ENCODE data around the gene ENAM.

Gene ENAM, protein sequence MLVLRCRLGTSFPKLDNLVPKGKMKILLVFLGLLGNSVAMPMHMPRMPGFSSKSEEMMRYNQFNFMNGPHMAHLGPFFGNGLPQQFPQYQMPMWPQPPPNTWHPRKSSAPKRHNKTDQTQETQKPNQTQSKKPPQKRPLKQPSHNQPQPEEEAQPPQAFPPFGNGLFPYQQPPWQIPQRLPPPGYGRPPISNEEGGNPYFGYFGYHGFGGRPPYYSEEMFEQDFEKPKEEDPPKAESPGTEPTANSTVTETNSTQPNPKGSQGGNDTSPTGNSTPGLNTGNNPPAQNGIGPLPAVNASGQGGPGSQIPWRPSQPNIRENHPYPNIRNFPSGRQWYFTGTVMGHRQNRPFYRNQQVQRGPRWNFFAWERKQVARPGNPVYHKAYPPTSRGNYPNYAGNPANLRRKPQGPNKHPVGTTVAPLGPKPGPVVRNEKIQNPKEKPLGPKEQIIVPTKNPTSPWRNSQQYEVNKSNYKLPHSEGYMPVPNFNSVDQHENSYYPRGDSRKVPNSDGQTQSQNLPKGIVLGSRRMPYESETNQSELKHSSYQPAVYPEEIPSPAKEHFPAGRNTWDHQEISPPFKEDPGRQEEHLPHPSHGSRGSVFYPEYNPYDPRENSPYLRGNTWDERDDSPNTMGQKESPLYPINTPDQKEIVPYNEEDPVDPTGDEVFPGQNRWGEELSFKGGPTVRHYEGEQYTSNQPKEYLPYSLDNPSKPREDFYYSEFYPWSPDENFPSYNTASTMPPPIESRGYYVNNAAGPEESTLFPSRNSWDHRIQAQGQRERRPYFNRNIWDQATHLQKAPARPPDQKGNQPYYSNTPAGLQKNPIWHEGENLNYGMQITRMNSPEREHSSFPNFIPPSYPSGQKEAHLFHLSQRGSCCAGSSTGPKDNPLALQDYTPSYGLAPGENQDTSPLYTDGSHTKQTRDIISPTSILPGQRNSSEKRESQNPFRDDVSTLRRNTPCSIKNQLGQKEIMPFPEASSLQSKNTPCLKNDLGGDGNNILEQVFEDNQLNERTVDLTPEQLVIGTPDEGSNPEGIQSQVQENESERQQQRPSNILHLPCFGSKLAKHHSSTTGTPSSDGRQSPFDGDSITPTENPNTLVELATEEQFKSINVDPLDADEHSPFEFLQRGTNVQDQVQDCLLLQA

DNA sequence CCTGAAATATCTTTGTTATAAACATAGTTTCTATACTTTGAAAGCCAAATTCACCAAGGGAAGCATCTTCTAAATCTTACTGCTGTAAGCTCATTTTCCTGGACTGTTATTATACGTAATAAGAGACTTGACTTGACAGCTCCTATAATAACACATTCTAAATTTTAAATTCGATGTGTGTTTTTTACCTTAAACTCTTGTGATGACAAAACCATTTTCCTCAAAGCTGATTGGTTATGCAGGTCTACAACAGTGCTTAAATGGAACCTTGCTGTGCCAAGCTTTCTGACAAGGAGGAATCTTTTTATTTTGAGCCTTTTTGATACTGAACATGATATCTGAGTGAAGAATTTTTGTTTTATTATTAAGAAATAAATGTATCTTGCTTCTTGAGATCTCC is at the start of gene ENAM:
ENAM (plus strand) TSS at position 301 of the 400 bp plus-strand sequence. CDS start 757 bp downstream, outside the sequence.
- DNase-seq (ENCODE audit: low read depth in 3 of 3): no peak

- no peak for DNase-seq (ENCODE audit: low read depth in 3 of 3)
Observed at GRCh38 chr4:70581980-70582379, 46.6 kb upstream of the ENAM start.

GRCh38 chr4:70583952-70584834 is 44.4 kb upstream of the ENAM start:
- no peak for DNase-seq (ENCODE audit: low read depth in 3 of 3)

DNA sequence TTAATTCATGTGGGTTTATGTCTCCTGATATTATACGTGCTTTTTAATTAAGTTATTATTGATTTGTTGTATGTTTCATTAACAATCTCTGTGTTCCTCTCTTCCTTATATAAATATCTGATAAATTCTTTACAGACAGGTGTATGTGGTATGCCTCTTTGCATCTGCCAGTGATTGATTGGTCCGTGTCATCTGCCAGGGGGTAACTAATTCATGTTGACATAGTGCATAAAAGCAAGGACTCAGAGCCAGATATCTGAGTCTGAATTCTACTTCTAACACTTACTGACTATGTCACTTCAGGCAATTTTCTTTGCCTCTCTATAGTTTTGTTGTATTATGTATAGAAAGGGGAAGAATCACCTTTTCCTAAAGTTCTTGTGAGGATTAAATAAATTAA is 41.7 kb upstream of the ENAM start:
- no peak for DNase-seq (ENCODE audit: low read depth in 3 of 3)

DNA sequence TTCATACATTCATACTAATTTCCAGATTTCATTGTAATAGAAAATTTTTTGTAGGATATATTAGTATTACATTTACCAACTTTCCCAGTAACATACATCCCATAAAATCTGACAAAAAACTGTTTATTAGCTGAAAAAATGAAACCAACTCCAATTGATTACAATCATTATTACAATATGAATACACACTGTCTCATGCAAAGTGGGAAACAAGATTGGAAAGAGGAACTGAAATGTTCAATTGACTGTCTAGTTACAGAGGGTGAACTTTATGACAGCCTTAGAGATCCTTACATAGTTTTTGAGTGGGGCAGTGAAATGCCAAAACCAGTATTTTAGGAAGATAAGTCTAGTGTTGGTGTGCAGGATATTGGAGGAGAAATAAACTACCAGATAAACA is 38.8 kb upstream of the ENAM start:
- DNase-seq (ENCODE audit: low read depth in 3 of 3): no peak

GRCh38 chr4:70591955-70592582 is 36.5 kb upstream of the ENAM start, which contains the start of gene AMBN:
TSS of gene AMBN (plus strand) at chr4:70592256. CDS start at chr4:70592359, 103 bp downstream.
- DNase-seq (ENCODE audit: low read depth in 3 of 3): no peak

GRCh38 chr4:70594196-70594595 is 34.3 kb upstream of the ENAM start:
- DNase-seq (ENCODE audit: low read depth in 3 of 3): no peak

DNA sequence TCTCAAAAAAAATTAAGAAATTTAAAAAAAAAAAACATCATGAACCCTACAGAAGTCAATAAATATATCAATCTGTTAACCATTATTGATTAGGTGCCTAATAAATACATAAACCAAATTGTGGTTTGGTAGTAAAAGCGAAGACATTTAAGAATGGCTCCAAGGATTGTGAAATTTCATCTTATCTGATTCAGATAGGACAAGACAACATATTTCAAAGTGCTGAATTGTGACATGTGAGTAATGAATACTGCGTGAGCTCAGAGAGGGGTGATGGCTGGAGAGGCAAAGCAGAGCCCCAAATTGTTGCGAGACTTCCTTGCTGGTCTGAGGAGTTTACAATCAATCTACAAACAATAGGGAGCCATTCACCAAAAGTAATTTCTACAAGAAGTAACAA is 28.2 kb upstream of the ENAM start:
- DNase-seq (ENCODE audit: low read depth in 3 of 3): no peak

GRCh38 chr4:70600977-70601376 is 27.6 kb upstream of the ENAM start:
- DNase-seq (ENCODE audit: low read depth in 3 of 3): no peak

- DNase-seq (ENCODE audit: low read depth in 3 of 3): peak; percentile 14 to 39 (median 22)
Observed at GRCh38 chr4:70601422-70602039, 27.0 kb upstream of the ENAM start.

DNA sequence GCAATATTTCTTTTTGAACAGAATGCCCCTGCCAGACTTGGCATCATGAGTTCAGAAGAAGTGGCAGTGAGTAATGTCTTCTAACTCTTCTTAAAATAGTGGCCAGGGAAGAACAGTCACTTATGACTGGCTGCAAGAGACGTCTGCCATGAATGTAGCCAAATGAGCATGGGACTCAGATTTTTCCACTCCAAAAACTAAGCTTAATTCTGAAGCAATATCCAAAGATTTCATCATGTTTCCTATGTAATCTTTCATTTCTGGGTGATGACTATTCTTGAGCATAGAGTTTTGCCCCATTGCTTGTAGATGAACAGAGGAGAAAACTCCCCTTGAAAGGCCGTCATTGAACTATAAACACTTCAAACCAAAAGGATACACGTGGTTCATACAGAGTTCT is 24.7 kb upstream of the ENAM start:
- no peak for DNase-seq (ENCODE audit: low read depth in 3 of 3)

DNA sequence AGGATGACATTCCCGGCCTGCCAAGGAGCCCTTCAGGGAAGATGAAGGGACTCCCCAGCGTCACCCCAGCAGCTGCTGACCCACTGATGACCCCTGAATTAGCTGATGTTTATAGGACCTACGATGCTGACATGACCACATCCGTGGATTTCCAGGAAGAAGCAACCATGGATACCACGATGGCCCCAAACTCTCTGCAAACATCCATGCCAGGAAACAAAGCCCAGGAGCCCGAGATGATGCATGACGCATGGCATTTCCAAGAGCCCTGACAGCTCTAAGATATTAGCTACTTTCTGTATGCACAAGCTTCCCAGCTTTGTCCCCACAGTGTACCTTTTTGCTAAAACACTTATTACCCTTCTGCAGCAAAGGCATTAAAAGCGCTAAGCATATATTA is 22.1 kb upstream of the ENAM start:
- no peak for DNase-seq (ENCODE audit: low read depth in 3 of 3)

DNA sequence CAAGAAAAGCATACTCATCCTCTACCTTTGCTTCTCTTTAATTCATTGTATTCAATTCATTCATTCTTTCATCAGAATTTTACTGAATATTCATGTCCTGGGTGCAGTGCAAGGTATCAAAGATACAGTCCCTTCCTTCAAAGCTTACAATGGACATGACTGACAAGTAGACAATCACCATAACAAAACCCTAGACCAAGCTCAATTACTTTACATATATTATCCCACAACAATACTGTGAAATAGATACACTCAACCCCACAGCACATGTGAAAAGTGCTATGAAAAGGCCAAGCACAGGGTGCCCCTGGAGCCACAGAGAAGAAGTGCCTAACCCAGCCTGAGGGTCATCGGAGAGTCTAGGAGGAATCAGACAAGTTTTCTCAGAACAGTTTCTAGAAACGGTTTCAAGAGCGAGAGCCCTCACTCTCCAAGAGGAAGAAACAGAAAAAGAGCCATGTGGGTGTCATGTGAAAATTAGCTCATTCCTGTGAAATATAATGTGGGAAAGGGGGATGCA is 21.1 kb upstream of the ENAM start:
- no peak for DNase-seq (ENCODE audit: low read depth in 3 of 3)

DNA sequence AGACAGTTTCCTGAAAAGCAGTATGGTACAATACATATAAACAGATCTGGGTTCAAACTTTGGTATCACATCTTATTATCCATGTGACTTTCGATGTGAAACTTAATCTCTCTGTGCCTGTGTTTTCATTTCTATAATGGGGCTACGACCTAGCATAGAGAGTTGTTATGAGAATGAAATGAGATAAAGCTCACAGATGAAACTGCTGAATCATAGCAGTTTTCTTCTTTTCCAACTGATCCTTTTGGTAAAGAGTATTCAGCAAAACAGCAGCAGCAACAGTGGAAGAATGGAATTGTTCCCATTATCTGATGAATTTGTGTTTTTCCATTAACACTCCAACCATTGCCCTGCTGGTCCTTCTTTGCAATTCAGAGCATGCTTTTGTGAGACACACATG is 20.2 kb upstream of the ENAM start:
- no peak for DNase-seq (ENCODE audit: low read depth in 3 of 3)

- no peak for DNase-seq (ENCODE audit: low read depth in 3 of 3)
Observed at GRCh38 chr4:70613306-70614183, 15.0 kb upstream of the ENAM start.

DNA sequence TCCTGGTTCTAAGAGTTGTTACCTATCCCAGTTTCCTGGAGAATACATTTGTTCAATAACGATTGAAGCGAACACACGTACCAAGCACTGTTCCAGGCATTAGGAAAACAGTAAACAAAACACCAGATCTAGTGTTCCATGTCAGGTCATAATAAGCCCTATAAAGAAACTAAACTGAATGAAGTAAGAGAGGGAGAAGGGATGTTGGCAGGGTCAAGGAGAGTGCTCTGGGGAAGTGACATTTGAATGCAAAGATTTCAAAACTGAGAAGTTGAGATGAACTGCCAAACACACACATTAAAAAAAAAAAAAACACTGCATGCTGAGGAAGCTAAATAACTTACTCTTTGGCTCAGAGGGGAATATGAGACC is 14.4 kb upstream of the ENAM start:
- no peak for DNase-seq (ENCODE audit: low read depth in 3 of 3)

GRCh38 chr4:70619288-70619687 is 9.3 kb upstream of the ENAM start:
- DNase-seq (ENCODE audit: low read depth in 3 of 3): no peak

DNA sequence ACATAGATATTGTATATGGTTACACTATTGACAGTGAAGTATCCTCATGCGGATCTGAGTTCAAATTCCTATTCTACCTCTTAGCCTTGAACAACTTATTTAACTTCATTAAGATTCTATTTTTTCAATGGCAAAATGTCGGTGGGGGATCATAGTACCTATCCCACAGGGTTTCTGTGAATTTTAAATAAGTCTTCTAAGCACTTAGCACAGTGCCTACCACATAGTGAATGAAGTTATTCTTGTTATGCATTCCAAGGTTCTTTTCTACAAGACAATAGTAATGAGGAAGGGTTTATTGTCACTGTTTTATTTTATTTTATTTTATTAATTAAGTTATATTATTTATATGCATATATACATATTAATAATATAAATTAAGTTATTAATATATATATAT is 8.8 kb upstream of the ENAM start:
- no peak for DNase-seq (ENCODE audit: low read depth in 3 of 3)

DNA sequence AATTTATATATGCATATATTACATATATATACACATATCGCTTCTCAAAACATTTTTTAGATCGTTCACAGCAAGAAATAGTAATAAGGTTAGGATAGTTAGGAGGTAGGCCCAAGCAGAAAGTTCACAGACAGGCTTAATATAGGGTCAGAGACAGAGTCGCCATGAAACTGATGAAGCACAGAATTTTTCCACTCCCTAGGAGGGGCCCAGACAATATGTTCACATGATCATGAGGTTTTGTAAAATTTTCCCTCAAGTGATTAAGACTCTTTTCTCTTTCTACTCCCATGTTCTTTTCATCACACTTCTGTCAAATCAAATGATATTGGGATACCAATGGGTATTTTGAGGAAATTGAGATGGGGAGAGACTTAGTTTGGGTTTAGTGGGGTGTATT is 5.2 kb upstream of the ENAM start:
- no peak for DNase-seq (ENCODE audit: low read depth in 3 of 3)

Measured in stimulated activated CD4-positive, alpha-beta T cell treated with anti-CD3 and anti-CD28 coated beads, TNF-alpha, amount 100 ng/mL, for 24 hours (primary cell).